Measurements from ENCODE around the gene ARHGAP6.
A peak's percentile ranks its signal among the peaks of the same experiment; 100 is the strongest.

Gene ARHGAP6

GRCh38 chrX:11205796-11206195 is 459.9 kb downstream of the ARHGAP6 start:
- DNase-seq: no peak

- DNase-seq: no peak
Measured at GRCh38 chrX:11197671-11198070, 468.0 kb downstream of the ARHGAP6 start.

- no peak for DNase-seq
Measured at GRCh38 chrX:11196476-11196875, 469.2 kb downstream of the ARHGAP6 start.

DNA sequence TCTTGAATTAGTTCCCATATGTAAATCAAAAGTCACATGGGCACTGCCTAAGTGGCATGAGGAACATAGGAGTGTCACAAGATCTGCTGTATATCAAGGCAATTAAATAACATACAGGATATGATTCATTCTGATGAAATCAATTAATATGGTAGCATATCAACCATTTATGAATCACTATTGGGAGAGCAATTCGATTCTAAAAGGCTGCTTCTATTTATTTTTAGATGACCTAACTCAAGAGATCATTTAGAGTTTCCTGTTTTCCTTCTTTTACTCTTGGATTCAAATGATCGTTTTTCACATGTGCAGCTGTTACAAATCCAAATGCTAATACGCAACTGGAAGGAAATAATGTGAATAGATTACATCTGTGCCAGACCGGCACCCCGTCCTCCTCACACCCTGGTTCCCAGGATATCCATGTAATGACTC is 472.7 kb downstream of the ARHGAP6 start:
- DNase-seq: no peak

DNA sequence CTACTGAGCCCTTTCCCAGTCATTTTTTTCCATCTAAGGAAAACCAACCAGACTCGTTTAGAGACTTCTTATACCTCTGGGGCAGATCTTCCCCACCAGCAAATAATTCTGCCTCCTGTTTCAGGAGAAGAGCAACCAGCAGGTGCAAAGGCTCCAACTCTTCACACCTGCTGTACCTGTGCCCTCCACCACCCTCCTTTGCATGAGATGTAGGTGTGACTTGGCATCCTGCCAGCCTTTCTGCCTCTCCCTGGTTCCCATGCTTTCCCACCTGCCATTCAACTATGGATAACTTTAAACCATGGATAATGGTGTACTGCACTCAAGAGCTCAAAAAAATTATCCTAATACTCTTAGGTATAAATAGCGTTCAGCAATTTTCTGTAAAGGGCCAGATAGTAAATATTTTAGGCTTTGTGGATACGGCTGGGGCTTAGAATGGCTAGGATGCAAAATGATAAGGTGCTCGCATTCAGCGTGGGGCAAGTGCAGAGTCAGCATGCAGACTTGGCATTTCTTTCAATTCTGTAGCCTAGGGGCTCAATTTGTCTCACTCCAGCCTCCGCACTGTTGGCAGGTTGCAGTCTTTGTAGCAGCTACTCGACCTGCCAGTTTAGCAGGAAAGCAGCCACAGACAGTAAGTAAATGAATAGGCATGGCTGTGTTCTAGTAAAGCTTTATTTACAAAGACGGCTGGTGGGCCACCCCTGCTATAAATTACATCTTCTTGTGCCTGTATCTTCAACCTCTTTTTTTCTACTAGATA is 474.8 kb downstream of the ARHGAP6 start:
- no peak for DNase-seq

DNA sequence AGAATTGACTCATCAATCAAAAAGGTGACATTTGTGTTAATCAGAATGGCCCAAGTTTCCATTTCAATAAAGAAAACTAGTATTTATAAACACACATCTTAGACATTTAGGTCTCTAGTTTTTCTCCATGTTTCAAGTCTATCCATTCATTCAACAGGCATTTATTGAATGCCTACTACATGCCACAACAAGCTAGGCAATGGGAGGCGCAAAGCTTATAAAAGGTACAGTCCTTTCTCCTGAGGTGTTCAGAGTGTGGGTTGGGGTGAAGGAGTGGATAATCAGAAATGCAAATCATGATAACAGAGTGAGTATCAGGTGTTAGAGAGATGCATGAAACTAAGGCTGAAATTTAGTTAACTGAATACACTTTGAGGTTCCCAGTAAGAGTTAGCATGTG is 476.6 kb downstream of the ARHGAP6 start:
- DNase-seq: no peak

DNA sequence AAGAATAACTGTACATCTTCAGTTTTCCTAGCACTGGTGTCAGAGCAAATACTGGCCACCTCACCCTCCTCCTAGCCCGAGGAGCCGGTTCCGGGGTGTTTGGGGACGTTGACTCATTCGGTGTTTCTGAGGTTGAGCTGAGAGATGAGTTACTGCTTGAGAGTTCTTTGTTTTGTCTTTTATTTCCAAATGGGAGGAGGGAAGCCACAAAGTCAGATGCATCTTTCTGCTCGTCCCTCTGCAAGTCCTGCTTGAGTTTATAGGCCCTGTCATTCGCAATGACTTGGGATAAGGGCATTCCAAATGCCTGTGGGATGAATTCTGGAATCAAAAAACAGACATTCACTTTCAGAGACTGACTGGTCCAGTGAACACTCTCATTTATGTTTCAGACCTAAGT is 477.1 kb downstream of the ARHGAP6 start:
- no peak for DNase-seq

GRCh38 chrX:11187001-11187400 is 478.7 kb downstream of the ARHGAP6 start:
- no peak for DNase-seq

- no peak for DNase-seq
Measured at GRCh38 chrX:11185861-11186260, 479.9 kb downstream of the ARHGAP6 start.

DNA sequence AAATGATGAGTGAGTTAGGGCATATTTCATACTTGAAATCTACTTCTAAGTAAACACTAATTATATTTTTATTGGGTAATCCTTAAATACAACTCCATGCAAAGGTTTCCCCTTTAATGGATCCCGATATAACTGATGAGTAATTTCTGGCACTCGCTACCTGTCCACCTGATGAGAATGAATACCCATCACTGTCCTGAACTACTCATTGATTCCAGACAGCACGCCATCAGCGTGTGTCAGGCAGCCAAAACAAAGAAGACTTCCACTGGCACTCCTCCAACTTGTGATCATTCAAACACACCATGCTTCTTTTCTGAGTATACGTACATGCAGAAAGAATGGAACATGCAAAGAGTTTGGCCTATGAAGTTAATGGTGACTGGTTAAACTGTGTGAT is 485.1 kb downstream of the ARHGAP6 start:
- no peak for DNase-seq

DNA sequence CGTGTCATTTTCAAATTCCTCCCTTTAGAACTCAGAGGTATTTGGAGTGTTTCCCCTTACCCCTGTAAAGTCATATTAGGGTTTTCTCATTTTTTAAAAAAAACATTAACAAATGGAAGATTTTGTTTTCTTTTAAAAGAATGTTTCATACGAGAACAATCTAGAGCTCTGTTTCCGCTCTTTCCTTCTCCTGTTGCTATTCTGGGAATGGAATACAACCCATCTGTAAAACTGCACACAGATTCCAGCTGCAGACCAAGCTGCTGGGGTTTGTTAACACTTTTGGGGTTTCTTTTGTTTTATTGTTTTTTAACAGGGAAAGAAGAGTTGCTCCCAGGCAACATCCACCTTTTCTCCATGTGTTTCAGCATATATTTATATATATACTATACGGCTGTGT is 493.3 kb downstream of the ARHGAP6 start:
- DNase-seq: no peak

DNA sequence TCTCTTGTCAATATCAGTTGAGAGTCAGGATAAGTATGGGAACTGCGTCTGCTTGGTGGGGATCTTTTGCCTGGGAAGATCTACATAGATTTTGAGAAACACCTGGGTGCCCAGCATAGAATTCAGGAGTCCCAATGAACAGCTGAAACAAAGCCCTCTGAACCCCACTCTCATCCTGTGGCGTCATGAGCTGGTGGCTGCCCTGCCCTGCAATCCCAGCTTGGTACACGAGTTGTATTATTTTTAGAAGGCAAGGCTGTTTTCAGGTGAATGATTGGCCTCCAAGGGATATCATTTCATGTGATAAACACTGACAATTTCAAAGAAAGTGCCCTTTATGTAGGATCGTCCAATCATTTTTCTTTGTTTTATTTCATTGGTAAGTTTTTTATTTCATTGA is 493.8 kb downstream of the ARHGAP6 start:
- DNase-seq: no peak

DNA sequence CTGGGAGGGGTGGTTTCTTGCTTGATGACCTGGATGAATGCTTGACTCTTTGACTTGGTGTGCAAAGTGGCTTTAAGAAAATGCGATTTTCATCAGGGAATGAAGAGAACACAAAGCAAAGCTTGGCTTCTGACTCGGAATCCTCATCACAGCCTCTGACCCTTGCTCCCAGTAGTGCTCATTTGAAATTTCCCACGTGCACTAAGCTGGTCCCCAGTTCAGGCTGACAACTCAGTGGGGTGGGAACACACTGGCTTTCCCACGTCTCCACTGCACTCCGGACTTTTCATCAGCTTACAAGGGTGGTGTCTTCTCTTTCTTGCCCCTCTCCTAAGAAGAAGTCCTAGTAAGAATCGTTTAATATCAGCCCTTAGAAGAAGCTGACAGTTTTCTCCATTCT is 501.3 kb downstream of the ARHGAP6 start:
- no peak for DNase-seq

DNA sequence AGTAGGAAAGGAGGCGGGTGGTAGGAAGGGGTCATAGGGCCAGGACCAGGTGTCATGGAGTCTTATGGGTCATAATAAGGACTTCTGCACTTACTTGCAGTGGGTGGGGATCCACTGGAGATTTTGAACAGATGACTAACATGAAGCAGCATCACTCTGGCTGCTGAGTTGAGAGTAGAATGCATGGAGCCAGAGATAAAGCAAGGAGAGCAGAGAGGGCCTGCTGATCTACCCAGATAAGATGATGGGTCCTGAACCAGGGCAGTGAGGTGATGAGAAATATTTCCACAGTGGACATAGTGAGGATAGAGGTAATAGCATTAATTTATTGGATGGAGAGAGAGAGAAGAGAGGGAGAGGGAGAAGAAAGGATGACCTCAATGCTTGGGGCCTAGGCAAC is 506.6 kb downstream of the ARHGAP6 start:
- DNase-seq: no peak

DNA sequence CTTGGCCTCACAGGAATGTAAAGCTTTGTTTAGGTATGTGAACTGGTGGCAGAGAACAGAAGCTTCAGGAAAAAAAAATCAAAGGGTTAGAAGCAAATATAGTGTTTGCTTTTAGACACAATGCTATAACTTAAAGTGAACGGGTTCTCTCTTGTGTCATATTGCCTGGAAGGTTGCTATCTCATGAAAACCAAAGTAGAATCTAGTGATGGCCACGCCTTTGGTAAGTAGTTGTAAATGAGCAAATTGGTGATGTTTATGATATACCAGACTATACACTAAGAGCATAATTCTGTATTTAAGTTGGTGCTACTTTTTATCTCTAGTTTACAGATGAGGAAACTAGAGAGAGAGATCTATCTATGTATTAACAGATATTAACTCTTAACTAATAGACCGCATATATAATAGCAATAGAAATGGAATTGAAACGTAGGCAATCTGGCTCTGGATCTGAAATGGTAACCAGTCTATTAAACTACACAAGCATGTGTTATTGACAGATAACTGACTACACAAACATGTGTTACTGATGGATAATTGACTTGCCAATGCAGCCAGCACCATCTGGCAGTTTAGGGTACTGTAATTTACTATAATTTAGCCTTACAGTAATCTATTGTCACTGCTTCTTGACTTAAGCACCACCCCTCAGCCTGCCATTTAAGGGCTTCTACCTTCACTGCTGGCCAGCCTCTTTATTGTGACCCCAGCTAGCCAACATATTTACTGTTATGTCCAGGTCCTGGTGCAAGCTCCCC is 513.7 kb downstream of the ARHGAP6 start:
- no peak for DNase-seq

DNA sequence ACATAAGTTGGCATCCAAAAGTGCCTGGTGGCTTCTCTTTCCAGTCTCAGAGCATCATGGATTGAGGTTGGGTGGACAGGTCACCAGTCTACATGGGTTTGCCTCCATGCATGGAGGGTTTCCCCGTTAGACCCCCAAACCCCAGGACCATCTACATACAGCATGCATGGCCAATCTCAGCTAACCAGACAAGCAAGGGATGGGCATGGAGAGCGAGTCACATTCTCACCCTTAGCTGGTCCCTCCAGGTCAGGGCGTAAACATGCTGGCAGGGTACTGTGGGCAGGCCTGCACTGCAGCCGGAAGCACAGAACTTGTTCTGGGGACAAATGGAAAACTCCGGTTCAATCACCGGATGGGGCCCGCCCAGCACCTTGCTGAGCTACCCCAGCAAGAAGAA is 517.3 kb downstream of the ARHGAP6 start:
- DNase-seq: no peak

DNA sequence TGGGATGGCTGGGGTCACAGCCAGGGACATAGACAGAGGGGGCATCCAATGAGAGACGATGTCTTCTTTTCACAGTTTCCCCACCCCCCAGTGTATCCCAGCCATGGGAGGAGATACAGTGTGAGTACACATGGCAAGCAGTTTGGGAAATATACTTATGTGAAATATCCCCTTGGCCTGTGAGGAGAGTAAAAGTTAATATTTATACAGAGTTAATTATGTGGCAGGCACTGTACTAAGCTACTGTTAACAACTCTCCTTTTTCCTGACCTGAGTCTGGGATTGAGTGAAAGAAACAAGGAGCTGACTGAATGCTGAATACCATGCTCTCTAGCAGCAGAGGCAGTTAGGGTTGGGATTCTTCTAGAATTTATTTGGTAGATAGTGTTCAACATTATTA is 519.3 kb downstream of the ARHGAP6 start:
- DNase-seq: no peak

DNA sequence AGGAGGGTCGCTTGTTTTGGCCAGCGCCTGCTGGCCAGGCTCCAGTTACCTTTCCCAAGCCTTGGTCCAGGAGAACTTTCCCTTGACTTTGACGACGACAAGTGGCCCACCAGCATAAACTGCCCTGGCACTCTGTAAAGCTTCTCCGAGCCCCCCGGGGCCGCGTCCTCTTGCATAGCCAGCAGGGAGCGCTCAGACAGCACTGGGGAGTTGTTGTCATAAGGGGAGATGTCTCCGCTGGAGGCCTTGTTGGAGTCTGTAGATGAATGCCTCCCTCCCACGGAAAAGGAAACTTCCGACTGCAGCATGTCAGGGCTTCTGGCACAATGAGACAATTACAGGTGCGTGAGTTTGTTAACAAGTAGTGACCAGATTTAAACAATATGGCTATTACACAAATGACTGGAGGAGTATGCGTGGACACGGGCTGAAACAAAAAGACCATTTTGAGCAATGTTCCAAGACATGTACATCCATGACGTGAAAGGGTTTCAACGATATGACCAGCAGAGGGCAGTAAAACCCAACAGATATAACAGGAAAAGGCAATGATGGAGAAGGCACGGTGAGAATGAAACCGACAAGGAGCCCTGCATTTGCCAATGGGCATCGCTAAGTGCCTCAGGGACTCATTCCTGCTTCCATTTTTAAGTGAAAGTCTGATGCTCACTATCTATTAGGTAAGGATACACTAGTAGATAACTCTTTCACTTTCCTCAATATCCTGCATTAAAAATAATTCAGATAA is 521.6 kb downstream of the ARHGAP6 start:
- DNase-seq: peak; percentile 11 to 20

DNA sequence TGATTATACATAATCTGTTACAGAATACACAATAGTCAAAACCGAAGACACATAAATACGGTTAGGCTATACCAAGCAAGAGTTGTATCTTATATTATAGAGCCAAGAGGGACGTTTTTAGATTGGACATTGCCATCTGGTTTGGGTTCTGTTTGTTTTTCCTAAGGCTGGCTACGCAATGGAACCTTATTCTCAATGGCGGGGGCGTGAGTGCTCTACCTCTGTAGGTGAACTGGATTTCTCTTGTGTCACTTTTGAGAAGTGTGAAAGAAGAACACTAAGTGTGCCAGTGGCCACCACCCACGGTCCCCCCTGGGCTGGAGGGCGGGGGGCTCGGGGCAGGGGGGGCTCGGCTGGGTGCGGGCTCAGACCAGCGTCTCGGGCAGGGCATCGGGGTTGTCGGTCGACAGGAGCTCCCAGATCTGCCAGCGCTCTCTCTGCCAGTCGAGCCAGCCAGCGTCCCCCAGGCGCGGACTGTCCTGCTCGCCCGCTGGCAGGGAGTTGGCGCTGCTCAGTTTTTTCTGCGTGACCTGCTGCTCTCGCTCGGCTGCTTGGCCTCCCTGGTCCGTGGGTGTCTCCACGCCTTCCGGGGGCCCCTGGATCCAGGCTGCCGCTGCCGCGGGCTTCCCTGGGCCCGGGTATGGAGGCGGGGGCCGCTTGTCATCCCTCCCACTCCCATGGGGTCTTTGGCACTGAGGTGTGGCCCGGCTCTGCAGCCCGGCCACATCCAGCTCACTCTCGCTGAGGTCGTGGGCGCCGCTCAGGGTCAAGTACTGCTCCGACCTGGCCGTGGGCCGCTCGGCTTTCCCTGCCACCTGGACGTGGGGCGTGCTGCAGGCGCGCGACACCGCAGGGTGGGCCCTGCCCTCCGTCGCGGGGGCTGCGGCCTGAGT is 527.0 kb downstream of the ARHGAP6 start:
- DNase-seq: no peak

- peak; percentile 5 to 35 for DNase-seq
Measured at GRCh38 chrX:11137543-11138139, 528.1 kb downstream of the ARHGAP6 start.

DNA sequence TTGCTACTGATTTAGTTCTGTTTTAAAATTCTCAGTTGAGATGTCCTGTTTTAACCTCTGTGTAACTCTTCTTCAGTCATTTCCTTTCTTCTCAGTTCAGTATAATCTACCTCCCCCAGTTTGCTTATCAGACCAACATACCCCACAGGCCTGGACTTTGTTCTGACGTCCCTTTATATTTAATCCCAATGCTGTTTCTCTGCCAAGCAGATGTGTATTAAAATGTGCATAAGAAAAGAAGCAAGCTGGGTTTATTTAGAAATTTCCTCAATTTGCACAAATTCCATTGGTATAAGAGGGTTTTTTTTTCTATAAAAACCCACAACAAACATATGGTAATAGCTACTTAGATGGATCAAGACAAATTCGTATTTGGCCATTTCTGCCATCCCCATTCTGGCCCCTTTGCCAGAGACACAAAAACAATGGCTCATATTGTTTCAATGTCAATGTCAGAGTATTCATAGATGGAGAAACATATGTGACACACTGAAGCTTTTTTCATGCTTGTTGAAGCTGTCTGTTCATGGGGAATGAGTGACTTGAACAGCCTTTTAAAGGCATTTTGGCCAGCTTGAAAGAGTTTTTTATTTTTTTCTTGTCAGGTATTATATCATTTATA is 530.0 kb downstream of the ARHGAP6 start:
- no peak for DNase-seq

DNA sequence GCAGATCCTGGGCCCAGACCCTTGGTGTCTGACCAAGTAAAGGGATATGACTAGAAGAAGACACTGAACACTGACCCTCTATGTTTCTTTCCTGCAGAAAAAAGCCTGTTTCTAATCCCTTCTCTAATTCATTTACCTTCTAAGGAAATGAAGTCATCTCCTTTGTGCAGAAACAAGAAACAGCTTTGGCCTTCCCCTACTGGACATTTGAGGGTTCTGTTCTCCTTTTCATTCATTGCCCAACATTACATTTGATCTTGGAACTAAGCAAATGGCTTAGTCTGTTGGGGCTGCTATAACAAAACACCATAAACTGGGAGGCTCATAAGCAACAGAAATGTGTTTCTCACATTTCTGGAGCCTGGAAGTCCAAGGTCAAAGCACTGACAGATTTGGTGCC is 534.6 kb downstream of the ARHGAP6 start:
- DNase-seq: peak in 1 of 2 experiments; percentile 20

All from AML-193 (cell line).